GM18526 (cell line): ENCODE data around the gene ZBED2.

Experiments
- POLR2A ChIP-seq: IDR thresholded peaks from 3 replicates; pipeline ENCODE4 v1.6.1; 2011; ENCODE audit not compliant: insufficient read length; ENCODE audit errors: extremely low read depth

The ZBED2 gene

GRCh38 chr3:111608383-111608782 is 13.2 kb upstream of the ZBED2 start:
- TF ChIP-seq POLR2A = no peak

- TF ChIP-seq POLR2A = no peak
Observed at GRCh38 chr3:111607240-111607920, 12.2 kb upstream of the ZBED2 start.

- TF ChIP-seq POLR2A = no peak
Observed at GRCh38 chr3:111605493-111605892, 10.3 kb upstream of the ZBED2 start.

- TF ChIP-seq POLR2A = no peak
Observed at GRCh38 chr3:111605018-111605417, 9.9 kb upstream of the ZBED2 start.

- TF ChIP-seq POLR2A = no peak
Observed at GRCh38 chr3:111604119-111604518, 9.0 kb upstream of the ZBED2 start.

GRCh38 chr3:111603679-111604078 is 8.5 kb upstream of the ZBED2 start:
- no peak for TF ChIP-seq POLR2A

- no peak for TF ChIP-seq POLR2A
Observed at GRCh38 chr3:111601810-111602209, 6.7 kb upstream of the ZBED2 start.

GRCh38 chr3:111598552-111598951 is 3.4 kb upstream of the ZBED2 start:
- TF ChIP-seq POLR2A = no peak

- no peak for TF ChIP-seq POLR2A
Observed at GRCh38 chr3:111598139-111598538, 3.0 kb upstream of the ZBED2 start.

- TF ChIP-seq POLR2A = no peak
Observed at GRCh38 chr3:111596328-111596727, 1.2 kb upstream of the ZBED2 start.

- no peak for TF ChIP-seq POLR2A
Observed at GRCh38 chr3:111594781-111595180, 365 bp downstream of the ZBED2 start.

- no peak for TF ChIP-seq POLR2A
Observed at GRCh38 chr3:111594205-111594604, 941 bp downstream of the ZBED2 start.

- no peak for TF ChIP-seq POLR2A
Observed at GRCh38 chr3:111593666-111594065, 1.5 kb downstream of the ZBED2 start.

- no peak for TF ChIP-seq POLR2A
Observed at GRCh38 chr3:111592936-111593335, 2.2 kb downstream of the ZBED2 start.

GRCh38 chr3:111592143-111592542 is 3.0 kb downstream of the ZBED2 start:
- TF ChIP-seq POLR2A = no peak

- no peak for TF ChIP-seq POLR2A
Observed at GRCh38 chr3:111591555-111591954, 3.6 kb downstream of the ZBED2 start.

- TF ChIP-seq POLR2A = no peak
Observed at GRCh38 chr3:111590143-111590491, 5.0 kb downstream of the ZBED2 start.
